Measurements from ENCODE around the gene WDR55.
"Not testable (repeated sequence)": the region's sequence is repeated elsewhere in the genome, so short reads cannot be mapped to it uniquely, and the experiment has no call there.

Gene WDR55, protein sequence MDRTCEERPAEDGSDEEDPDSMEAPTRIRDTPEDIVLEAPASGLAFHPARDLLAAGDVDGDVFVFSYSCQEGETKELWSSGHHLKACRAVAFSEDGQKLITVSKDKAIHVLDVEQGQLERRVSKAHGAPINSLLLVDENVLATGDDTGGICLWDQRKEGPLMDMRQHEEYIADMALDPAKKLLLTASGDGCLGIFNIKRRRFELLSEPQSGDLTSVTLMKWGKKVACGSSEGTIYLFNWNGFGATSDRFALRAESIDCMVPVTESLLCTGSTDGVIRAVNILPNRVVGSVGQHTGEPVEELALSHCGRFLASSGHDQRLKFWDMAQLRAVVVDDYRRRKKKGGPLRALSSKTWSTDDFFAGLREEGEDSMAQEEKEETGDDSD

DNA sequence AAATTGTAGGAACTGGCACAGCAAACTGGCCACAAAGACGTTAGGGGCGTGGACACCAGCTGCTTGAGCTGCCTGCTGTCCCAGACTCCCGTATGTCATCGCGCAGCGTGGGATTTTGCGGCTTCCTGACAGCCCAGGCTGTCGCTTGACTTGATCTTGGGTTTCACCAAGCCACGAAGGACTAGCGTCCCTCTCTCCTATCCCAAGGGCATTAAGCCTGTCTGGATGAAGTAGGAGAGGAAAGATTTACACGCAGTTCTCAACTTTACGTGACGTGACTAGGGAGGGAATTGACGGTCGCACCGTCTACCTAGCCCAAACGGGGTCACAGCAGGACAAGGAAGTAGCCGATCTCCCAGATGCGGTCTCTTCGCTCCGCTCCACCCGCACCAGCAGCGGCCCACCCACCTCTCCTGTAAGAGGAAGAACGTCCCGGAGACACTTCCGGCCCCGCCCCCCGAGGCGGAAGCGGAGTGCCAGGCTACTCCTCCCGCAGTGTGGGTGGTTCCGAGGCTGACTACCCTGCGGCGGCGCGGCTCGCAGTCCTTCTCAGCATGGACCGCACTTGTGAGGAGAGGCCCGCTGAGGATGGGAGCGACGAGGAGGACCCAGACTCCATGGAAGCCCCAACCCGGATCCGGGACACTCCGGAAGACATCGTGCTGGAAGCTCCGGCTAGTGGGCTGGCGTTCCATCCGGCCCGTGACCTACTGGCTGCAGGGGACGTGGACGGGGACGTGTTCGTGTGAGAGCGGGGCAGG lies at the start of gene WDR55:
TSS of gene WDR55 (plus strand) at position 546 of the 761 bp plus-strand sequence. CDS start at position 555, 9 bp downstream.
- DNase-seq: peak; percentile 97

DNA sequence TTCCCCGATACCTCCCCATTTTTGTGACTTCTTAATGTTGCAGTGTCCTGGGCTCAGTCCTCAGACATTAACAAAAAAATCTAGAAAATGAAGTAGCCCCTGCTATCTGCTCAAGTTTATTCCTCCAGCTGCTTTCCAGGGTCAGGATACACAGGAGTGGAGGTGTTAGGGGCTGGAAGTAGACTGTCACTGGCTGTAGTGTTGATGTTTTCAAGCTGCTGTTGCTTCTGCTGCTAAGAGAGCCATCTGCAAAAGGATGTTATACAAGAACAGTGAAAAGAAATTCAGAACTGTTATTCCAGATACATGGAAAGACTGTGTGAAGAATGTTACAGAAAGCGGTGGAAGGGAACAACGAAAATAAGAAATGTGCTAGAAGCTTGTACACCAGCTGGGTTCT lies 42.4 kb upstream of the WDR55 start:
- DNase-seq: no peak

DNA sequence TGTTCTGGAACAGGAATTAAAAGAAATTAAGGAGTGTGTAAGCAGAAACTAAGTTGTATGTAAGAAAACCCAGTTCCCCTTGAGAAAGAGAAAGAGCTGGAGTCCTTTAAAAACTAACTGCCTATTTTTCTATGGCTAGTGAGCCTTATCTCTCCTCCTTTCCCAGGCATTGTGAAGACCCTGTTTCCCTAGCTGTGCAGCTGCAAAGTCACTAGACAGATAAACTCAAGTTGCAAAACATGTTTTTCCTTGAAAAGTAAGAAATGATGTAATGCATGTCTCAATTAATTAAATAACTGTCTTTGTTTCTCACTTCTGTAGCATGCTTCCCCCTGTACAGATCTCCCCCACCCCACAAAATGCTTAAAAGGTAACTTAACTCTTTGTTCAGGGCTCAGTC lies 41.6 kb upstream of the WDR55 start:
- DNase-seq: not testable (repeated sequence)

DNA sequence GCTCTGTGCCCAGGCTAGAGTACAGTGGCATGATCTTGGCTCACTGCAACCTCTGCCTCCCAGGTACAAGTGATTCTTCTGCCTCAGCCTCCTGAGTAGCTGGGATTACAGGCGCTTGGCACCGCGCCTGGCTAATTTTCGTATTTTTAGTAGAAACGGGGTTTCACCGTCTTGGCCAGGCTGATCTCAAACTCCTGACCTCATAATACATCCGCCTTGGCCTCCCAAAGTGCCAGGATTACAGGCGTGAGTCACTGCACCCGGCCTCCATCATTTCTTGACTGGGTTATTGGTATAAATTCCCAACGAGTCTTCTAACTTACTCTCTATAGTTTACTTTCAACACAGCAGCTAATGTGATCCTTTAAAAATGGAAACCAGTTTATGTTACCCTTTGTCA lies 39.8 kb upstream of the WDR55 start:
- DNase-seq: not testable (repeated sequence)

DNA sequence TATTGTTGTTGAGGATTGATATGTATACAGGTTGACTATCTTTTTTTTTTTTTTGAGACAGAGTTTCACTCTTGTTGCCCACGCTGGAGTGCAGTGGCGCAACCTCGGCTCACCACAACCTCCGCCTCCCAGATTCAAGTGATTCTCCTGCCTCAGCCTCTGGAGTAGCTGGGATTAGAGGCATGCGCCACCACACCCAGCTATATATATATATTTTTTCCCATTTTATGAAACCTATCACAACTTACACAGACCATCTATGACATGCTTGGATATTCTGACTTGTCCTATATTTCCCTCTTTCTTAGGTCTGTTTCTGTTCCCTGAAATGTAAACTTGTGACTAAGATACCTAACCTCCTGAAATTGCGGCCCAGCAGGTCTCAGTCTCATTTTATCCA lies 36.7 kb upstream of the WDR55 start:
- DNase-seq: no peak

DNA sequence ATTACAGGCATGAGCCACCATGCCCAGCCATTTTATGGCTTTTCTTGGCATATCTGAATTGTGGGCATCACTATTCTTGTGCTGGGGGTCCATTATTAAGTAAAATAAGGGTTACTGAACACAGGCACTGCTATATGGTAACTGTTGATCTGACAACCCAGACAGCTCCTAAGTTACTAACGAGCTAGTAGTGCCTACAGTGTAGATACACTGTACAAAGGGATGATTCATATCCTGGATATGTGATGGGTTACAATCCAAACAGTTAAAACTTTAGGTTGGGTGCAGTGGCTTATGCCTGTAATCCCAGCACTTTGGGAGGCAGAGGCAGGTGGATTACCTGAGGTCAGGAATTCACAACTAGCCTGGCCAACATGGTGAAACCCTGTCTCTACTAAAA lies 36.0 kb upstream of the WDR55 start:
- DNase-seq: no peak

DNA sequence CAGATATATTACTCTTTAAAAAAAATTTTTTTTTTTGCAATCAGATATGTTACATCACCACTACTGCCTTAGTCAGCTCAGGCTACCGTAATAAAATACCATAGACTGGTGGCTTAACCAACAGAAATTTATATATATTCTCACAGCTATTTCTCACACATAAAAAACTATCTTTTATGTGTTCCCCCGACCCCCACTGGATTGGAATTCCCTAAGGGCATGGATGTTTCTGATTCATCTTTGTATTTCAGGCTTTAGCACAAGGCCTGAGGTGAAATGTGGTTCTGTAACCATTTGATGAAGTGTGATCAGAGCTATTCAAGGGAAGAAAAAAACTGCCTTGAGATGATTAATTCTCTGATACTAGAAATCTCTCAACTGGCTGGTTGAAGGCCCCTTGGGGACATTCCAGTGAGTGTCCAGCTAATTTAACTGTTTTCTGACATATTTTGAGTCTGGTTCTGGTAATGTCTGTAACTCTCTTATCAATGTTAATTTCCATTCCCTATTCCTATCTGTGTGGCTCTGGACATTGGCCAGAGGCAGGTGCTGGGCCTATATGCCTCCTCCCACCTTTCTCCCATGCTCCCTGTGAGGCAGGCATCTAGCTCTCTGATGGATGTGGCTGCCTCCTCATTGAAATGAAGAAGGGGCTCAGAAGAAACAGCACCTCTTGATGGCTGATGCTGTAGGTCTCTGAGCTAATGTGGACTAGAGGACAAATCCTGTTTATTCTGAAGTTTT lies 34.2 kb upstream of the WDR55 start:
- no peak for DNase-seq

DNA sequence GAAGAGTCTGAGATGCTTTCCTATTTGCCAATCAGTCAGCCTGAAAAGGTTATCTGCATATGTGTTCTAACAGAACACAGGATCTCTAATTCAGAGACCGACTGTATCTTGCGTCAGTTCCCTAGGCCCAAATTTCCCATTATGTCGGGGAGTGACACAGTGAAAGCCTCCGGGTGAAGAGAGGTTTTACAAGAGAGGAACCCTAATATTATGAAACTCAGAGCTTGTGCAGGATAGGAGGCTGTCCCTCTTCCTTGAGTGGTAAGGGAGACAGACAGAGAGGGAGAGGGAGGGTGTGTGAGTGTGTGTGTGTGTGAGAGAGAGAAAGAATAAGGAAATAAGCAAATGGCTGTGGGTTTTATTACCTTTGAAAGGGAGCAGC lies 33.7 kb upstream of the WDR55 start:
- DNase-seq: no peak

DNA sequence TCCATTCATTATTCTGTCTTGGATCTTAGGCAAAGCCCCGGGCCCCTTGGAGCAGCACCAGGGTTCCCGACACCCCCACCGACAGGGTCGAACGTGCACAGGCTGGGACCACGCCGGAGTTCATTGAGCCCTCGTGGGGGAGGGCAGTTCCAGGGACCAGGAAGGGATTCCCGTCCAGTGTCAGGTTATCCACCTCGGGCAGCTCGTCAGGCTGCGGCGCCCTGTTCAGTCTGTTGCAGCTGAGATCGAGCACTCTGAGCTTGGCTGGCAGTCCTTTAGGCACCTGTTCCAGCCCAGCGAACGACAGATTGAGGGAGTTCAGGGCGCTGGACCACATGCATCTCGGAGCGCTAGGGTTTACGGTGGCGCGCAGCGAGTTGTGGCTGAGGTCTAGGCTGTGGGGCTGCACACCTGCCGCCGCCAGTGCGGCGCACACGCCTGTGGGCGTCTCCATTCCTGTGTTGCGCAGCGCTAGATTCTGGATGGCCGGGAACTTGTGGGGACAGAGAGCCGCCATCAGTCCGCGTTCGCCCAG lies 32.8 kb upstream of the WDR55 start:
- no peak for DNase-seq

DNA sequence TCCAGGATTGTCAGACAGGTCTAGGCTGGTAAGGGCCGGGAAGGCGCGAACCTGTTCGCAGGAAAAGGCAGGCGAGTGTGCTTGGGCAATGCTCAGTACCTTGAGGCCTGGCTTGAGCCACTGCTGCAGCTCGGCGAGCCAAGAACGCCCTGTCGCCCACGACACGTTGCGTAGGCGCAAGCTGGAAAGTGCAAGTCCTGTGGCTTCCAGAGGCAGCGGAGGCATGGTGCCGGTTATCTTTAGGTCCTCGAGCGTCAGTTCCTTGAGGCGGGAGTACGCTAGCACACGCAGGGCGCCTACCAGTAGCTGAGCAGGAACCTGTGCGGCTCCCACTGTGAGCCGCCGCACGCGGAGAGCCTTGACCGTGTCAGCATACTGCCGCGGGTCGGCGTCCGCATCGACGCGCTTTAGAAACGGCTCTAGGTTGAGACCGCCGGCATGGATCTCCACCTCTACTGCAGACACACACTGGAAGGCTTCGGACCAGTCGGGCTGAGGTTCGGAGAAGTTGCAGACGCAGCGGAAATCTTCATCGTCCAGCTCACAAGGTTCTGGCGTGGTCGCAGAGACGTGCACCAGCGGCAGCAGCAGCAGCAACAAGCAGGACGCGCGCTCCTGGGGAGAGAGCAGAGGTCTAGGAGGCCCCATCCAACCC lies 32.2 kb upstream of the WDR55 start:
- DNase-seq: peak; percentile 82

DNA sequence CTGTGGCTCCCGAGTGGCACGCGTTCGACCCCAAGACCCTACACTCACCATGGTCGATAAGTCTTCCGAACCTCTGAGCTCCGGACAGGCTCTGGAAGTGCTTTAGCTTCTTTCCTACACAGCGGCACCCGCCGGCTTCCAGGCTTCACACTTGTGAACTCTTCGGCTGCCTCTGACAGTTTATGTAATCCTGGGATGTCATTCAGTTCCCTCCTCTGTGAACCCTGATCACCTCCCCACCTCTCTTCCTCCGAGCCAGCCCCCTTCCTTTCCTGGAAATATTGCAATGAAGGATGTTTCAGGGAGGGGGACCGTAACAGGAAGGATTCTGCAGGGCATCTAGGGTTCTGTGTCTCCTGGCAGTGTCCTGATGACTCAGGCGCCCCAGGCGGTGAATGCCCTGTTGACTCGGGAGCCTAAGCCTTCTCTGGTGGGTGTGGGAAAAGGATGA lies 31.7 kb upstream of the WDR55 start, which contains the start of gene CD14:
TSS of gene CD14 (minus strand) at position 155 of the 451 bp plus-strand sequence. CDS start at position 51, 104 bp downstream.
- DNase-seq: no peak

DNA sequence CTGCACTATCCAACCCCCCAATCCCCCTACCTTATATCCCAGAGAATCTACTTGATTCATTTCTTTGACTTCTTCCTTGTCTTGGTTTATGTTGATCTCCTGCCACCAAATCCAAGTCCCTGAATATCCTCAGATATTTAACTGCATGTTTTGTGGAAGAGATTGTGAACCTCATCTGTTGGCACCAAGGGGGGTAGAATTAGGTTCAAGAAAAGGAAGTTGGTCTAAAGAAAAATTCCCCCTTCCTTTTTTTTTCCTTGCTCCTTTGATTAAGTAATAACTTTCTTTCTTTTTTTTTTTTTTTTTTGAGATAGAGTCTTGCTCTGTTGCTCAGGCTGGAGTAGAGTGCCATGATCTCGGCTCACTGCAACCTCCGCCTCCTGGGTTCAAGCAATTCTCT lies 31.2 kb upstream of the WDR55 start:
- DNase-seq: no peak

DNA sequence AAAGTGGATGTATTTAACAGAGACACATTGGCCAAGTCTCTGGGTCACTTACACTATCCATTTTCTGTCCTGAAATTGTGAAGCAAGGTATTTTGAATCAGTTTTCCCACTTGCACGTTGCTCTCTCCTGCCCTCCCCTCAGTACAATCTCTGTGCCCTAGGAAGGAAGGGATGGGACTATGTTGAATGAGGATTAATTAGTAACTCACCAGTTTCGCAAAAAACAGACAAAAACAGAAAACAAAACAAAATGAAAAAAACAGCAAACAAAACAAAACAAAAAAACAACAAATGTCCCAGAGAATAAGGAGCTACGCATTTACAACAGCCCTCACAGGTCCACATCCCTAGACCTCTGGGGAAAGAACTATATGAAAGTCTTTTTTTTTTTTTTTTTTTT lies 30.6 kb upstream of the WDR55 start:
- no peak for DNase-seq

DNA sequence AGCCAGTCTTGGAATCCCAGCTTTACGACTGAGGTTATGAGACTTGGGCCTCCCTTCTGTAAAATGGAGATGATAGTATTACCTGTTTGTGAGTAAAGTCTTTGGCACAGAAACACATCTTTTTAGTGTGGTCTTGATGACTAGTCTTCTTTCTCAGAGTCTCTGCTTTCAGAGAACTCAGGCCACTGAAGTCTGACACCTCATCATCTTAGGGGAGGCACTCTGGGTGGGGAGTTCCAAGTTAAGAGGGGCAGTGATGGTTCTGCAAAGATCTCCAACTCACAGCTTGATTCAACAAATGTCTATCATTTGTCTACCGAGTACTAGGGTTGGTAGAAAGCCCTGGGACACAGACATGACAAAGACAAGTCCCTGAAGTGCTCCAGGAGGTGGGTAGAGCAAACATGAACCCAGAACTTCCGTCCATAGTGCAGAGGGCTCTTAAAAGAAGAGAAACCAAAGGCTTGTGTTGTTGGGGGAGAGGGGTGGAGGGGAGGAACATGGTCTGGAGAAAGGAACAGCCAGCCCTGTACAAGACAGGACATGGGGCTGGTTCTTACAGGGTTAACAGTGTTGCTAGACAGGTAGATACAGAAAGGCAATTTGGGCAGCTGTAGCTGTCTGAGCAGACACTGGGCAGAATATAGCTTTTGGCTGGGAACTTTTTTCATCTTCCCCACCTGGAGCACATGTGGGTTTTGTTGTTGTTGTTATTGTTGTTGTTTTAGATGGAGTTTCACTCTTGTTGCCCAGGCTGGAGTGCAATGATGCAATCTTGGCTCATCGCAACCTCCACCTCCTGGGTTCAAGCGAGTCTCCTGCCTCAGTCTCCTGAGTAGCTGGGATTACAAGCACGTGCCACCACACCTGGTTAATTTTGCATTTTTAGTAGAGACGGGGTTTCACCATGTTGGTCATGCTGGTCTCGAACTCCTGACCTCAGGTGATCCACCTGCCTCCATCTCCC lies 29.1 kb upstream of the WDR55 start:
- DNase-seq: no peak

DNA sequence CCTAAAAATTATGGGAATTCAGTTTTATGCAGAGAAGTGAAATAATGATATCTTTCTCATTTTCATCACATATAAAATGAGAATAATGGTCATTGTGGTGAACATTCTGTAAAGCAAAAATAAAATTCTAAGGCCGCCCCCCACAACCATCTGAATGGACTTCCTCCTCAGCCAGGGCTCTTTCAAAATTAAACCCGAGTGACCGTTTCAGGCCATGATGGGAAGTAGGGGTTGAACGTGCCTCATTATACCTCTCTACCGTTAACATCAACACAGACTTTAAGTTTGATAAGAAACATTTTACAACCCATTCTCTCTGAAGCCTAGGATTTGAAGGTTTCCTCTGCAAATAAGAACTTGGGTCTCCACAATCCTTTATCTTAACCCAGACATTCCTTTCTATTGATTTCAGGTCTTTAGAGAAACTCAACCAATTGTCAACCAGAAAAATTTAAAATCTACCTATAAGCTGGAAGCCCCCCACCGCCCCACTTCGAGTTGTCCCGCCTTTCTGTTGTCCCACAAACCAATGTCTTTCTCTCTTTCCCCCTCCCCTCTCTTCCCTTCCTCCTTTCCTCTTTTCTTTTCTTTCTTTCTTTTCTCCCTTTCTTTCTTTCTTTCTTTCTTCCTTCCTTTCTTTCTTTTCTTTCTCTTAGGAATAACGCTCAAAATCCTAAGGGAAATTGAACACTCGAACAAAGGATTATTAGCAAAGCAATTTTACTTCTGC lies 27.2 kb upstream of the WDR55 start:
- DNase-seq: no peak

DNA sequence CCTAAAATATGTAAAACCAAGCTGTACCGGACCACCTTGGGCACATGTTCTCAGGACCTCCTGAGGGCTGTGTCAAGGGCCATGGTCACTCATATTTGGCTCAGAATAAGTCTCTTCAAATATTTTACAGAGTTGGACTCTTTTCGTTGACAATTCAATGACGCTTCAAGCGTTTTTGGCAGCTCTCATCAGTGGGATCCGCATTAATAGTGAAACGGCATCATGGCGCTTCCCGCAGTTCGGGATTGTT lies 25.9 kb upstream of the WDR55 start:
- not testable (repeated sequence) for DNase-seq

DNA sequence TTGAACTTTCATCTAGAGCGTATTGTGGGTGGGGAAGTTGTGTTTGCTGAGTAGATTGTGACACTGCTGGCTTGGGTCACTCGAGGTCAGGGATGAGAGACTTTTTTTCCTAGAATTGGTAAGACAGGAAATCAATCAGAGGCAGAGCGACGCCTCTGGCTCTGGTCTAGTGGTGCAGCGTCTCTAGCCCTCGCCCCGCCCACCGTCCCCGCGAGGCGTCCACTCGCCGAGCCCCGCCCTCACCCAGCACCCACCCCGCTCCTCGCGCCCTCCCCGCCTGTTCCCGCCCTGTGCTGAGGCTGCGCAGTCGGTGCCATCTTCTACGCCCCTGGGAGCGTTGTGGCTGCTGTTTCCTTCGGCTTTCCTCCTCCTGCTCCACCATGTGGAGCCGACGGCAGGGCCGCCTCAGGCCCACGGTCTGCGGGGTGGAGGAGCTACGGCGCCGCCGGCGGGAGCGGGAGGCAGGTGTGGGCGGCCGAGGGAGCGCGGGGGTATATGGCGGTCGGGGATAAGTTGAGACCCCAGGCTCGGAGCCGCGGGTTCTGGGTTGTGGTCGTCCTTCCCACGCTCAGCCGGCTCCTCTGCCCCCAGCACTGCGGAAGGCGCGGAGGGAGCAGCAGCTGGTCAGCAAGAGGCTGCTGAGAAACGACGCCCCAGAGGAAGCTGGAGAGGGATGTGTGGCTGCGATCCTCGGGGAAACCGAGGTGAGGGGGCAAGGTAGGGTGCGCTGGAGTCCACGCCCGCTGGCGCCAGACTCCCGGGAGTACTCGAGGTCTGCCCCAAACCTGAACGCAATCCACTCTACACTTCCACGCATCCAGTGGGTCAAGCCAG lies 25.3 kb upstream of the WDR55 start, which contains the start of gene TMCO6:
TSS of gene TMCO6 (plus strand) at position 304 of the 834 bp plus-strand sequence. CDS start at position 381, 77 bp downstream.
- DNase-seq: peak; percentile 97

DNA sequence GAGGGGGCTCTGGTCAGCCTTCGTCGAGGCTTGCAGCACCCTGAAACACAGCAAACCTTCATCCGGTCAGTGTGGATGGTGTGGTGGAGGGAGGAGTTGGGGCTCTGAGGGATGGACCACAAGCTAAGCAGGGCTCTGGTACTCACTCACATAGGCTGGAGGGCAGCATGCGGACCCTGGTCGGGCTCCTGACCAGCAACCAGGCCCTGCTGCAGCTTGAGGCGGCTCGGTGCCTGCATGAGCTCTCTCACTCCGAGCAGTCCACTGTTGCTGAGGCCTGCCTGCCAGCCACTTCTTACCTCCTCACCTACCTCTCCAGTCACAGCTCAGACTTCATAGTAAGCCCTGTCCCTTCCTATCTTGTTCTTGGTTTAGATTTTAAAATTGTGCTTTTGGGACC lies 23.0 kb upstream of the WDR55 start:
- no peak for DNase-seq

DNA sequence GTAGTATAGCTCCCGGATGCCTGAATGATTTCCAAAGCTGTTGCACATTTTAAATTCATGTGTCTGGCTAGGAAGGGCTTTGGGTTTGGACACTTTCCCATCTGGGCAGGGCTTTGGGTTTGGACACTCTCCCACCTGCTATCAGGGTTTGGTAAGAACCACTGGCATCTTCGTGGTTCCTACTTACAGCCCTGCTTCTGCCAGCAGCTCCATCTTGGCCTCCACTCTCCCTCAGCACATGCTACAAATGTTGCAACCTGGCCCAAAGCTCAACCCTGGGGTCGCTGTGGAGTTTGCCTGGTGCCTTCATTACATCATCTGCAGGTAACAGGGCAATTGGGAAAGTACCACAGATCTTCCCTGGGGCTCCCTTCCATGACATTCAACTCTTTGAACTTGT lies 22.0 kb upstream of the WDR55 start:
- no peak for DNase-seq

DNA sequence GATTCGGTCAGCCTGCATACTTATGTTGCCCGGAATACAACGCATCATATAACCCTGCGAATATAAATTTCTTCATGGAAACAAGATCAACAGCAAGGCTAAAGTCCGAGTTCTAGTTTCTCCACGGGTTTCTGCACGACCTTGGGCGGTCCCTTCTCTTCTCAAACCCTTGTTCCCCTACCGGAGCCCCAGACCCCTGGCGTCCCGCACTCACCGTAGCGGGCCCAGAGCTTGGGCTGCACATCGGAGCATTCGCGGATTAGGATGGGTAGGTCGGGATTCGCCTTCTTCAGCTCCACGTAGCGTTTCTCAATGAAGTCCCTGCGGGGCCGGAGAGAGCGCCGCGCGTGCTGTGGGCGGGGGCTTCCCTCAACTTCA lies 17.7 kb upstream of the WDR55 start:
- DNase-seq: no peak

Measured in activated CD8-positive, alpha-beta memory T cell treated with anti-CD3 and anti-CD28 coated beads for 24 hours (primary cell).